Panc1 (cell line): ENCODE measurements around the gene SIK3.

Experiments
- CTCF ChIP-seq: fragments of 450-650 bp; IDR thresholded peaks from 2 replicates; pipeline ENCODE4 v1.5.1; 2017; ENCODE audit warnings: mild to moderate bottlenecking
- SIN3A ChIP-seq: IDR thresholded peaks from 2 replicates; pipeline ENCODE4 v1.6.1; 2012; ENCODE audit warnings: low read depth, mild to moderate bottlenecking, low read length, moderate library complexity, borderline replicate concordance; ENCODE audit not compliant: insufficient read depth

GRCh38 chr11:117095284-117096161 lies 2.7 kb downstream of the SIK3 start:
- no peak for TF ChIP-seq CTCF
- TF ChIP-seq SIN3A: no peak
